ENCODE data around the gene ANP32E.
"Not testable (repeated sequence)": the region's sequence is repeated elsewhere in the genome, so short reads cannot be mapped to it uniquely, and the experiment has no call there.

The ANP32E gene

DNA sequence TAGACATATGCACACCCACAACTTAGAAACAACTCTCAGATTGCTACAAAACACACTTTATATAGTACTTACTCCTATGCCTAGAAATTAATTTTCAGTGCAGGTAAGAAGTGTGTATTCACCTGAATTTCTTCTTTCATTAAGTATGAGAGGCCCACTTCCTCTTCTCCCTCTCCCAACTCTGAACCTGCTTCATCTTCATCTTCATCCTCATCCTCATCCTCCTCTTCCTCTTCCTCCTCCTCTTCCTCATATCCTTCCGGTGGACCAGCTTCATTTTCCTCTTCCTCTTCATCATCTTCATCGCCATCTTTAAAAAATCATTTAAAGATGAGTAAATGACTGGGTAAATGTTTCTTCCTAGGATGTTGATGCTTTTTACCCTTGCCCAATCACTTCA lies 9.4 kb downstream of the ANP32E start:
- DNase-seq (ENCODE audit: insufficient read length) (no peak), FAIRE-seq (no peak)
- no peak for TF ChIP-seq POLR2AphosphoS5 (IDR thresholded peaks at IDR 0.05; ENCODE audit: low read depth, low read length)

DNA sequence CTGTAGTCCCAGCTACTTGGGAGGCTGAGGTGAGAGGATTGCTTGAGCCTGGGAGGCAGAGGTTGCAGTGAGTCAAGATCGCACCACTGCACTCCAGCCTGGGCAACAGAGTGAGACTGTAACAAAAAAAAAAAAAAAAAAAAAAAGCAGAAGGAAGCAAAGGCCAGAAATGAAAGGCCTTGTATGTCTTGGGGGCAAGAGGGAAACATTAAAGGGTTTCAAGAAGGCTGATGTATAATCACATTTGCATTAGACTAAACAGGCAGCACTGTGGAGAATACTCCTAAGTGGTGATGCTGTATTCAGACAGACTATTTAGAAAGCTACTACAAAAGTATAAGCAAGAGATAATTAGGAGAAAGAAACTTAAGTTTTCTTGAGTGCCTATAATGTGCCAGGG lies 10.4 kb downstream of the ANP32E start:
- TF ChIP-seq POLR2A (IDR thresholded peaks at IDR 0.05; ENCODE audit: low read depth, low read length) (no peak), POLR2AphosphoS5 (IDR thresholded peaks at IDR 0.05; ENCODE audit: low read depth, low read length) (no peak), TAF1 (IDR thresholded peaks at IDR 0.05; ENCODE audit: borderline replicate concordance, low read depth, low read length) (no peak)
- FAIRE-seq (no peak), DNase-seq (ENCODE audit: insufficient read length) (no peak)

DNA sequence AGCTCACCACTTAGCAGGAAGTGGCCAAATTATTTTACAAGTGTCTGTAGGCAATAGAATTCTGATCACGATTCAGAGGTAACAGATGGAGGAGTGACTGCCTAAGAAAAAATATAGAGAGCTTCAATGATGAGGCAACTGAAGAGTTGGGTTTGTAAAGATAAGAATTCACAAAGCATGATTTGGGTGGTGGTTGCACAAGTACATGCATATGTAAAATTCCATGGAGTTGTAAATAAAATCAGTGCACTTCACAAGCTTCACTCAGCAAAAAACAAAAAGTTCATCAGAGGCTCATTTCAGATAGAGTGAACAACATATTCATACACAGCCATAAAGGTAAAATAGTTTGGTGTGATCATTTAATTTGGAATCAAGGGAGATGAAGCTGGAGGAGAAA lies 10.9 kb downstream of the ANP32E start:
- no peak for TF ChIP-seq POLR2AphosphoS5 (IDR thresholded peaks at IDR 0.05; ENCODE audit: low read depth, low read length)
- no peak for TF ChIP-seq POLR2A (IDR thresholded peaks at IDR 0.05; ENCODE audit: low read depth, low read length)
- no peak for TF ChIP-seq TAF1 (IDR thresholded peaks at IDR 0.05; ENCODE audit: borderline replicate concordance, low read depth, low read length)
- DNase-seq (ENCODE audit: insufficient read length) = no peak
- FAIRE-seq = no peak

DNA sequence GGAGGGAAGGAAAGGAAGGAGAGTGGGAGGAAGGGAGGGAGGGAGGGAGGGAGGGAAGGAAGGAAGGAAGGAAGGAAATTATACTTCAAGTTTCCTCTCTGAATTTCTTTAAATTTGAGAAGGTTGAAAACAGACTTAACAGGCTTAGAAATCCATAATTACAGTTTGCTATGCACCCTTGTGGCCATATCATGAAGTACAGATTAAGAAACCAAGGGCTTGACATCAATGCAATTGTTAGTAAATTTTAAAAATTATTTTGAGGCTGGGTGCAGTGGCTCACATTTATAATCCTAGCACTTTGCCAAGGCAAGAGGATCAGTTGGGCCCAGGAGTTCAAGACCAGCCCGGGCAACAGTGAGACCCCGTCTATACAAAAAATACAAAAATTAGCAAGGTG lies 14.4 kb downstream of the ANP32E start:
- TF ChIP-seq POLR2AphosphoS5 (IDR thresholded peaks at IDR 0.05; ENCODE audit: low read depth, low read length) (no peak), TAF1 (IDR thresholded peaks at IDR 0.05; ENCODE audit: borderline replicate concordance, low read depth, low read length) (no peak), POLR2A (IDR thresholded peaks at IDR 0.05; ENCODE audit: low read depth, low read length) (no peak)
- no peak for DNase-seq (ENCODE audit: insufficient read length)
- FAIRE-seq = no peak

DNA sequence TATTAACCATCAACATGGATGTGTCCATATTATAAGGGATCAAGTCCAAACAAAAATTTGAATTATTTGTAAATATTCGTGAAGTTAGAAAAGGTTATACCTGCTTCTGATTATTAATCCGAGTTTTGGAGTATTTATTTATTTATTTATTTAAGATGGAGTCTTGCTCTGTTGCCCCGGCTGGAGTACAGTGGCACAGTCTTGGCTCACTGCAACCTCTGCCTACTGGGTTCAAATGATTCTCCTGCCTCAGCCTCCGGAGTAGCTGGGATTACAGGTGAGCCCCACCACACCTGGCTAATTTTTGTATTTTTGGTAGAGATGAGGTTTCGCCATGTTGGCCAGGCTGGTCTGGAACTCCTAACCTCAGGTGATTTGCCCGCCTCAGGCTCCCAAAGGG lies 20.1 kb downstream of the ANP32E start:
- not testable (repeated sequence) for DNase-seq (ENCODE audit: insufficient read length); FAIRE-seq

DNA sequence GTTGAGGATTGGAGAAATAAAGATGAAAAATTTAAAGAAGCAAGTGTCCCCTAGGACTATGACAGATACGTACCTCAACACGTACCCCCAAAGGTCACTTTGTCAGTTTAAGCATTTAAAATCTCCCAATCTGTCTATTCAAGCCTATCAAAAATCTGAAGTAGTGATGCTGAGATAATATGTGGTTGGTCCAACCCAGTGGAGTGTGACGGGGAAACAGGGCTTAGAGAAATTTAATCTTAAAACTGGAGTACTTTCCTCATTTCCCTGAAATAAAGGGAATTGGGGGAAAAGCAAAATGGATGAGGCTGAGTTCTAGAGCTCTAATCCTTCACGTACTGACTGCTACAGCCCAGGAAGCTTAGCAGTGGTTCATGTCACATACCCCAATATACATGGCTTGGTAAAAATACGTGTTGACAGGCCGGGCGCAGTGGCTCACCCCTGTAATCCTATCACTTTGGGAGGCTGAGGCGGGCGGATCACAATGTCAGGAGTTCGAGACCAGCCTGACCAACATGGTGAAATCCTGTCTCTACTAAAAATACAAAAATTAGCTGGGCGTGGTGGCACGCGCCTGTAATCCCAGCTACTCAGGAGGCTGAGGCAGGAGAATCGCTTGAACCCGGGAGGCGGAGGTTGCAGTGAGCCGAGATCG lies 21.7 kb downstream of the ANP32E start:
- not testable (repeated sequence) for DNase-seq (ENCODE audit: insufficient read length)
- FAIRE-seq = peak; percentile 40

DNA sequence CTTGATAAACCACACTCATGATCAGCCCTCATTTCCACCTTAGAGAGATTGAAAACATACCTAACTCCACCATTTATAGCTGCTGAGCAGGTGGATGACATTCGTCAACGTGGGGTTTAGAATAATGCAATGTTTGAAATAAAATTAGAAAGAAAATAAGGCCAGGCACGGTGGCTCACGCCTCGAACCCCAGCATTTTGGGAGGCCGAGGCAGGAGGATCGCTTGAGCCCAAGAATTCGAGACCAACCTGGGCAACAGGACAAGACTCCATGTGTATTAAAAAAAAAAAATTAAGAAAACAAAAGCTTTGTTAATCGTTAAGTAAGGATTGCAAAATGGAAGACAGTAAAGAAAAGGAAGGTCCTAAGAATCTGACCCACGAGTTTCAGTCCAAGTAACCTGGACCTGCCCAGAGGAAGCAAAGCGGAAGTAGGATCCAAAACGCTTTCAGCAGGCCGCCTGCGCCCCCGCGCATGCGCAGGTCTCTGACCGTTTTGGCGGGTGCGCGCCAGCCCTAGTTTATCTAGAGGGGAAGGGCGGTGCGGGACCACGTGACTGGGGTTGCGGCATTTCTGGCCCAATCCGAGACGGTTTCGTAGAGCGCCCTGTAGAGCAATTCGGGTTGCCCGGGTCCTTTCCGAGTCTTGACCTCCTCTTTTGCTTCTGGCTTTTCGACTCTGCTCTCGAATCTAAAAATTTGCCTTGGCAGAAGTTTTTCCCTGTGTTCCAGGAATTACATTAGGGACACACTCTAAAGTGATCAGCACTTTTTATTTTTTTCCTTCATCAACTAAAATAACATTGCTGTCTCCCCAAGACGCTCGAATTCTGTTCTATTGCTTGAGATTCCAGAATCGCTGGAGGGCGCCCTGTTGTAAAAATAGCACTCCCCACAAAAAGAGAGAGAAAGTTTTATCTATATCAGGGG lies 22.5 kb downstream of the ANP32E start:
- DNase-seq (ENCODE audit: insufficient read length) (peak; percentile 86), FAIRE-seq (peak; percentile 93)
- TF ChIP-seq POLR2AphosphoS5 (IDR thresholded peaks at IDR 0.05; ENCODE audit: low read depth, low read length) (no peak), POLR2A (IDR thresholded peaks at IDR 0.05; ENCODE audit: low read depth, low read length) (peak; percentile 60)

DNA sequence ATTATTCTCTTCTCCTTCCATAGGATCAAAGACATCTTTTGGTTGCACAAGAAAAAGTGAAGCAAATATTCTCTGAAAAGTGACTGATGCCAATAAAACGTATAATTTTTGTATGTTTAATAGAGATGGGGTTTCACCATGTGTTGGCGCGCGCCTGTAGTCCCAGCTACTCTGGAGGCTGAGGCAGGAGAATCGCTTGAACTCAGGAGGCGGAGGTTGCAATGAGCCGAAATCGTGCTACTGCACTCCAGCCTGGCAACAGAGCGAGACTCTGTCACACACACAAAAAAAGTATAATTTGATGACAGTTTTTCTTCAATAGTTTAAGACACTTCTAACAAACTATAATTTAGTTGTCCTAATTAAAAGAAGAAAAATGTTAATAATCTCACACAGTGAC lies 23.8 kb downstream of the ANP32E start:
- no peak for TF ChIP-seq TAF1 (IDR thresholded peaks at IDR 0.05; ENCODE audit: borderline replicate concordance, low read depth, low read length)
- TF ChIP-seq POLR2A (IDR thresholded peaks at IDR 0.05; ENCODE audit: low read depth, low read length) = no peak
- TF ChIP-seq POLR2AphosphoS5 (IDR thresholded peaks at IDR 0.05; ENCODE audit: low read depth, low read length) = no peak
- FAIRE-seq (no peak), DNase-seq (ENCODE audit: insufficient read length) (no peak)

DNA sequence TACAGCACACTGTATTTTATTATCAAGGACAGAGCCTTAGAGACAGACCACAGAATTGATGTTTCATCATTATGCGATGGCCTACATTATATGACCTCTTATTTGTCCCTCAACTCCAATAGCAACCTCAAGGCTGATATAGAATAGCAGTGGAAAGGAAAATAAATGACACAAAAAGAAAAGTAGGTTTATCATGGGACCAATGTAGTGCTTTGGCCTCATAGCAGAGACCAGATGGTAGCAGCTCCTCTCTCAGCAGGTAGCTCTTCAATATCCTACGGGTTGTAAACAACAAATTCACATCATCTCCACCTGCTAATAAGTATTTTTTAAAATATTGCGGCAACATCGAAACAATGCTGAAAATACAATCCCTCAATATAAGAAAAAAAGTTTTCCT lies 25.2 kb downstream of the ANP32E start:
- no peak for TF ChIP-seq POLR2A (IDR thresholded peaks at IDR 0.05; ENCODE audit: low read depth, low read length)
- no peak for TF ChIP-seq TAF1 (IDR thresholded peaks at IDR 0.05; ENCODE audit: borderline replicate concordance, low read depth, low read length)
- TF ChIP-seq POLR2AphosphoS5 (IDR thresholded peaks at IDR 0.05; ENCODE audit: low read depth, low read length) = no peak
- no peak for DNase-seq (ENCODE audit: insufficient read length)
- no peak for FAIRE-seq

DNA sequence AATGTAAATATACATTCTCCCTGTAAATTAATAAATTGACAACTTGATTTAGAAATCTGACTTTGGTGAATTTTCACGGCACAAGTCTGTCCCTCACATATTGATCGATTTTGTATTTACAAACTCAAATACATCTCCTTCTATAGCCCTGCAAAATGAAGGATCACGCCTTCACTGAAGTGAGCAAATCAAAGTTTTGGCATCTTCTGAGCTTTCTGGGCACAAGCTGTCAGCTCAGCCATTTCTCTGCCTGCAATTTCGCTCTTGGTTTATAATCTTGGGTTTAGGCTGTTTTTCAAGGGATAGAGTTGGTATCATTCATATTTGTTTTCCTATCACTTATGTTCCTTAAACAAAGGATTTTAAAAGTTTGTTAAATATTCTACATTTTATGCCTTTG lies 25.8 kb downstream of the ANP32E start:
- no peak for DNase-seq (ENCODE audit: insufficient read length)
- no peak for FAIRE-seq
- TF ChIP-seq TAF1 (IDR thresholded peaks at IDR 0.05; ENCODE audit: borderline replicate concordance, low read depth, low read length) (no peak), POLR2A (IDR thresholded peaks at IDR 0.05; ENCODE audit: low read depth, low read length) (no peak), POLR2AphosphoS5 (IDR thresholded peaks at IDR 0.05; ENCODE audit: low read depth, low read length) (no peak)

DNA sequence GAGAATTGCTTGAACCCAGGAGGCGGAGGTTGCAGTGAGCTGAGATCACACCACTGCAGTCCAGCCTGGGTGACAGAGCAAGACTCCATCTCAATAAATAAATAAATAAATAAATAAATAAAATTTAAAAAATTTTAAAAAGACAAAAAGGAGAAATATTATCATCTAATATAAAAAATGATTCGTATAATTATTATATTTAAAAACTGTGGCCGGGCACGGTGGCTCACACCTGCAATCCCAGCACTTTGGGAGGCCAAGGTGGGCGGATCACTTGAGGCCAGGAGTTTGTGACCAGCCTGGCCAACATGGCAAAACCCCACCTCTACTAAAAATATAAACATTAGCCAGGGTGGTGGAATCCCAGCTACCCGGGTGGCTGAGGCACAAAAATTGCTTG lies 27.5 kb downstream of the ANP32E start:
- not testable (repeated sequence) for DNase-seq (ENCODE audit: insufficient read length); FAIRE-seq

DNA sequence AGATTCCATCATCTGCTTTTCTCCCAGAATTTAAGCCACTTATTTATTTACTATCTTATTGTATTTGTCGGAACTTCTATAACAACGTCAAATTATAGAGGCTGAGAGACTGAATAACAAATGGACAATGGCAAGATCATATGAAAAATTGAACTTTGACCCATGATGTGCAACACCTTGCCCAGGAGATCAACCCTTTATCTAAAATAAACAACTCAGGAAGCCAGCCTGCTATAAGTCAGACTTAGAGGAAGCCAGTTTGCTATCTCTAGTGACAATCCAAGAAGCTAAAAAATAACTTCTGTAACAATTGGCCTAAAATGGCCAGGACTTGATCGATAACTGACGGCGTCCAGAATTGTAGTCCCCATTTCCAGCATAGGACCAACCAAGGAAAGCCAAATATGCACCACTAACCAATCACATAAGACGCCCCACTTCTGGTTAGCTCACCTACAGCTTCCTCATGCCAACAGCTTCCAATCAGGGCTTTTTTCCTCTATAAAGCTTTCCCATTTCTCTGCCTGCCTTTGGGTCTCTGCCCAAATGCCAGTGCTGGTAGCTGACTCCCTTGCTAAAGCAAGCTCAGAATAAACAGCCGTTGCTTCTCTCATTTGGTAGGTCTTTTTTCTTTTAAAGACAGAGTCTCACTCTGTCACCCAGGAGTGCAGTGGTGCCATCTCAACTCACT lies 28.5 kb downstream of the ANP32E start:
- TF ChIP-seq POLR2A (IDR thresholded peaks at IDR 0.05; ENCODE audit: low read depth, low read length) (no peak), TAF1 (IDR thresholded peaks at IDR 0.05; ENCODE audit: borderline replicate concordance, low read depth, low read length) (no peak), POLR2AphosphoS5 (IDR thresholded peaks at IDR 0.05; ENCODE audit: low read depth, low read length) (no peak)
- DNase-seq (ENCODE audit: insufficient read length) (no peak), FAIRE-seq (no peak)

All from GM12892 (cell line).